ENCODE measurements around the gene FSTL4.

FSTL4 gene

DNA sequence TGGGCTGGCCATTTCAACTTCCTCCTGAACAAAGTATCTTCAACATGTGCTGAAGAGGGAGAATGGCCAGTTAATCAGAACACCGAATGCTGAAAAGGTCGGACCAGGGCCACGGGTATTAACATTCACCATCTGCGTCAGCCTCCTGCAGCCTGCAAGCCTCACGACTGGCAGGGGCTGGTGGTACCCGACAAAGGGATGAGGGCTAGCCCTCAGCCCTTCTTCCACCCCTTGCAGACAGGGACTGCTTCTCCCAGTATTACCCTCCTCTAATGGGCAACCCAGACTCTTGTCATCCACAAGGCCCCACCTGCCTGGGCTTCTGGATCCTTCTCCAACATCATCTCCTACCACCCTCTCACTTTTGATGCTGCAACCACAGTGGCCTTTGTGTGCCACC, 246.6 kb downstream of the FSTL4 start:
- ATAC-seq: no peak
- TF ChIP-seq ESRRG (CRISPR knock-in tag; IDR thresholded peaks at IDR 0.05) (no peak), ISL1 (CRISPR knock-in tag; IDR thresholded peaks at IDR 0.05) (no peak), ZNF565 (CRISPR knock-in tag; conservative IDR thresholded peaks at IDR 0.05; ENCODE audit: low read depth) (no peak), OSR1 (CRISPR knock-in tag; IDR thresholded peaks at IDR 0.05) (no peak), PPARA (CRISPR knock-in tag; IDR thresholded peaks at IDR 0.05; ENCODE audit: borderline replicate concordance) (no peak), ZC3H10 (CRISPR knock-in tag; IDR thresholded peaks at IDR 0.05) (no peak), TCF4 (CRISPR knock-in tag; IDR thresholded peaks at IDR 0.05; ENCODE audit: borderline replicate concordance) (no peak), RARB (CRISPR knock-in tag; IDR thresholded peaks at IDR 0.05) (no peak), BACH2 (CRISPR knock-in tag; IDR thresholded peaks at IDR 0.05; ENCODE audit: borderline replicate concordance) (no peak), SNAI2 (CRISPR knock-in tag; IDR thresholded peaks at IDR 0.05) (no peak), GLIS3 (CRISPR knock-in tag; IDR thresholded peaks at IDR 0.05) (no peak), CSDC2 (CRISPR knock-in tag; IDR thresholded peaks at IDR 0.05) (no peak)
- TF ChIP-seq, protein P1, sequence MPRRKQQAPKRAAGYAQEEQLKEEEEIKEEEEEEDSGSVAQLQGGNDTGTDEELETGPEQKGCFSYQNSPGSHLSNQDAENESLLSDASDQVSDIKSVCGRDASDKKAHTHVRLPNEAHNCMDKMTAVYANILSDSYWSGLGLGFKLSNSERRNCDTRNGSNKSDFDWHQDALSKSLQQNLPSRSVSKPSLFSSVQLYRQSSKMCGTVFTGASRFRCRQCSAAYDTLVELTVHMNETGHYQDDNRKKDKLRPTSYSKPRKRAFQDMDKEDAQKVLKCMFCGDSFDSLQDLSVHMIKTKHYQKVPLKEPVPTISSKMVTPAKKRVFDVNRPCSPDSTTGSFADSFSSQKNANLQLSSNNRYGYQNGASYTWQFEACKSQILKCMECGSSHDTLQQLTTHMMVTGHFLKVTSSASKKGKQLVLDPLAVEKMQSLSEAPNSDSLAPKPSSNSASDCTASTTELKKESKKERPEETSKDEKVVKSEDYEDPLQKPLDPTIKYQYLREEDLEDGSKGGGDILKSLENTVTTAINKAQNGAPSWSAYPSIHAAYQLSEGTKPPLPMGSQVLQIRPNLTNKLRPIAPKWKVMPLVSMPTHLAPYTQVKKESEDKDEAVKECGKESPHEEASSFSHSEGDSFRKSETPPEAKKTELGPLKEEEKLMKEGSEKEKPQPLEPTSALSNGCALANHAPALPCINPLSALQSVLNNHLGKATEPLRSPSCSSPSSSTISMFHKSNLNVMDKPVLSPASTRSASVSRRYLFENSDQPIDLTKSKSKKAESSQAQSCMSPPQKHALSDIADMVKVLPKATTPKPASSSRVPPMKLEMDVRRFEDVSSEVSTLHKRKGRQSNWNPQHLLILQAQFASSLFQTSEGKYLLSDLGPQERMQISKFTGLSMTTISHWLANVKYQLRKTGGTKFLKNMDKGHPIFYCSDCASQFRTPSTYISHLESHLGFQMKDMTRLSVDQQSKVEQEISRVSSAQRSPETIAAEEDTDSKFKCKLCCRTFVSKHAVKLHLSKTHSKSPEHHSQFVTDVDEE (CRISPR knock-in tag; IDR thresholded peaks at IDR 0.05): no peak
- TF ChIP-seq, protein P2, sequence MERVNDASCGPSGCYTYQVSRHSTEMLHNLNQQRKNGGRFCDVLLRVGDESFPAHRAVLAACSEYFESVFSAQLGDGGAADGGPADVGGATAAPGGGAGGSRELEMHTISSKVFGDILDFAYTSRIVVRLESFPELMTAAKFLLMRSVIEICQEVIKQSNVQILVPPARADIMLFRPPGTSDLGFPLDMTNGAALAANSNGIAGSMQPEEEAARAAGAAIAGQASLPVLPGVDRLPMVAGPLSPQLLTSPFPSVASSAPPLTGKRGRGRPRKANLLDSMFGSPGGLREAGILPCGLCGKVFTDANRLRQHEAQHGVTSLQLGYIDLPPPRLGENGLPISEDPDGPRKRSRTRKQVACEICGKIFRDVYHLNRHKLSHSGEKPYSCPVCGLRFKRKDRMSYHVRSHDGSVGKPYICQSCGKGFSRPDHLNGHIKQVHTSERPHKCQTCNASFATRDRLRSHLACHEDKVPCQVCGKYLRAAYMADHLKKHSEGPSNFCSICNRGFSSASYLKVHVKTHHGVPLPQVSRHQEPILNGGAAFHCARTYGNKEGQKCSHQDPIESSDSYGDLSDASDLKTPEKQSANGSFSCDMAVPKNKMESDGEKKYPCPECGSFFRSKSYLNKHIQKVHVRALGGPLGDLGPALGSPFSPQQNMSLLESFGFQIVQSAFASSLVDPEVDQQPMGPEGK (CRISPR knock-in tag; IDR thresholded peaks at IDR 0.05; ENCODE audit: borderline replicate concordance): no peak

DNA sequence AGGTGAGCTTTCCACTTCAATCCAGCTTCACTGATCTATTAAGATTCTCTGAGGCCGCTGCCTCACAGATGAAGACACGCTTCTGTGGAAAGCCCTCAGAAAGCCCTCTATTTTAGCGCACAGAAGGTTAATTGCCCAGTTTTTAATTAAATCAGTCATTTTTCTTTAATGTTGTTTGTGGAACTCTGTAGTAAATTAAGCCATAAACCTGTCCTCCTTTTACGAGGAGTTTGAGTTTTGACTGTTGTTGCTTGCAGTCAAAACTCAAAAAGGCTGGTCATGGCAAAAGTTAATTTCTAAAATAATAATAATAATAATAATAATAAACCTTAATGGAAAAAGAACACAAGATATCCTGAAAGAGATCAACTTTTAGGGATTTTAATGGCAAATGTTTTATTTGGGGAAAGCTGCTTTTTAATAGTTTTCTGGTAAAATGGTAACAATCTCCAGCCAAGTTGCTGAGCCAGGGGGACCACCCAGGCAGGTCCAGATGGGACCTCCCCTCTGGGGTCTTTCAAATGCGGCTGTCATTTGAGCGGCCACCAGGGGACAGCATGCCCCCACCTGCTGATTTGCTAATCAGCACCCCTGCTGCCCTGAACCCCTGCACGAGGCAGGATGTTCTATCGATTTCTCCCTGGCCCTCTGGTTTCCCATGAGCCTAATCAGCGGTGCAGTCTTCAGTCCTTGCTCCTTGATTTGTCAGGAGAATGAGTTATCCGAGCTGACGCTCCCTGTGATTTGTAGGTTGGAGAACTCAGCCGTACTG, 247.2 kb downstream of the FSTL4 start:
- TF ChIP-seq RARB (CRISPR knock-in tag; IDR thresholded peaks at IDR 0.05) (no peak), ZNF8 (CRISPR knock-in tag; IDR thresholded peaks at IDR 0.05) (no peak), ZC3H10 (CRISPR knock-in tag; IDR thresholded peaks at IDR 0.05) (no peak)
- no peak for ATAC-seq

DNA sequence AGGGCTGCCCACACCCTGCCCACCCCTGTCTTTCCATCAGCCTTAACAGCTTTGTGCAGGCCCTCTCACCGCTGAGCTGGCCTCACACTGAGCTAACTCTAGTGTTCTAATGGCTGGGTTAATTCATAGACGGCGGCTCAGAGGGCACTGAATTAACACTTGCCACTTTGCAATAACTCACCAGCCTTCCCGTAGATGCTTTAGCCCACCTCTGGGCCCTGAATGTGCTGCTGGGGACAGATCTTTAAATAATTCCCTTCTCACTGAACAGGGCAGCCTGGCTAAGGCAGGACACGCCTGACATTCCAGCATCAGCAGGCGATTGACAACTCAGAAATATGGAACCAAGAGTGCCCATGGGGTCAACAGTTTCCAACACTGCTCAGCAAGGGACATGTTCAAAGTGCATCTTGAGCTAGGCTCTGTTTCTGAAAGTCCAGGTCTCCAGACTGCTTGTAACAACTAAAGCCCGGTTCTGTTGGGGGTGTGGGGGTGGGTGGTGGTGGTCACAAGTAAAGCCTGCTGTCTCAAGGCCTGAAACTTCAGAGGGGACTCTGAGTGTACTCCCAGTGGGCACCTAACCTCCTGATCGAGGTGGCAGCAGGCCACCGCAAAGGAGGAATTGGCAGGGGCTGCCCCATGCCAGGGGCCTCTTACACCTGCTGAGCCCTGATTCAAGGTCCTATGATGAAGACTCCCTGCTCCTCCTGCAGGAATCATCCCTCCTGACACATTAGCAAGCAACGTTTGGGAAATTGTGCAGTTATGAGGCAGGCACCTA, 248.3 kb downstream of the FSTL4 start:
- TF ChIP-seq ZFP30 (CRISPR knock-in tag; IDR thresholded peaks at IDR 0.05) (no peak), ZNF565 (CRISPR knock-in tag; conservative IDR thresholded peaks at IDR 0.05; ENCODE audit: low read depth) (no peak), BACH2 (CRISPR knock-in tag; IDR thresholded peaks at IDR 0.05; ENCODE audit: borderline replicate concordance) (no peak), ZNF8 (CRISPR knock-in tag; IDR thresholded peaks at IDR 0.05) (no peak), GLIS3 (CRISPR knock-in tag; IDR thresholded peaks at IDR 0.05) (no peak), ZFP3 (CRISPR knock-in tag; IDR thresholded peaks at IDR 0.05) (no peak), ARNTL (CRISPR knock-in tag; IDR thresholded peaks at IDR 0.05; ENCODE audit: borderline replicate concordance, low read depth) (no peak), SNAI2 (CRISPR knock-in tag; IDR thresholded peaks at IDR 0.05) (no peak)
- no peak for ATAC-seq

DNA sequence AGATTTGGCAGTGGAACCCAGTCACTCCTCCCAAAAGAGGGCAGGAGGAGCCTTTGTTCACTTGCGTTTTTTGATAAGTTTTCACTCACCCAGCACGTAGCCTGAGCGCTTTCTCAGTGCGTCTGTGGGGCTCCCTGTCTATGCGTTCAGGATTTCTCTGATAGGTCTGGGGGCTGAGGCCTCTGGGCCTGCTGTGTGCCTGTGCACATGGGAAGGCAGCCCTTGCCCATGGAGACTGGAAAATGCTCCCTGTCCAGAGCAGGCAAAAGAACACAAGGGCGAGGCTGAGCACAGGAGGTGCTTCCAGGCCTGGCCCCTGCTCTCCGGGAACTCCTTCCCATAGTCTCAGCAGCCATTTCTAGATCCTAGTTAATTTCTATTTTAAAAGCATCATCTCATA, 249.9 kb downstream of the FSTL4 start:
- TF ChIP-seq OSR1 (CRISPR knock-in tag; IDR thresholded peaks at IDR 0.05) (no peak), SNAI2 (CRISPR knock-in tag; IDR thresholded peaks at IDR 0.05) (no peak), ZC3H10 (CRISPR knock-in tag; IDR thresholded peaks at IDR 0.05) (no peak)
- no peak for ATAC-seq

DNA sequence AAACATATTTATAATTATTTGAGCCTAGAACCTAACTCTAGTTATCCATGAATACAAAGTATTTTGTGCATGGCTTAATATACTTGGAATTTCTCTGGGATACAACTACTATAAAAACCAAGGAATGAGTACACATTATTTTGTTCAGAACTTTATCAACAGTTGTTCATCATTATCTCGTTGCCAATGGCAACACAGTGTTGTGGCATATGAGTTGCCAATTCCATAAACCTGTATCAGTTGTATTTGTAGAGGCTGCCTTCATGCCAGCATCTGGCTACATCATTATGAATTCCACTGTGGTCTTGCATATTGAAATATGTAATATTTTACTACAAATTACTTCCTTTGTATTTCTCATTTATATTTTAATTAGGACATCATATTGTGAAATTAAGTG, 250.4 kb downstream of the FSTL4 start:
- ATAC-seq: no peak
- TF ChIP-seq TCF4 (CRISPR knock-in tag; IDR thresholded peaks at IDR 0.05; ENCODE audit: borderline replicate concordance): no peak
- no peak for TF ChIP-seq ISL1 (CRISPR knock-in tag; IDR thresholded peaks at IDR 0.05)
- TF ChIP-seq RARB (CRISPR knock-in tag; IDR thresholded peaks at IDR 0.05): no peak
- TF ChIP-seq, protein P3, sequence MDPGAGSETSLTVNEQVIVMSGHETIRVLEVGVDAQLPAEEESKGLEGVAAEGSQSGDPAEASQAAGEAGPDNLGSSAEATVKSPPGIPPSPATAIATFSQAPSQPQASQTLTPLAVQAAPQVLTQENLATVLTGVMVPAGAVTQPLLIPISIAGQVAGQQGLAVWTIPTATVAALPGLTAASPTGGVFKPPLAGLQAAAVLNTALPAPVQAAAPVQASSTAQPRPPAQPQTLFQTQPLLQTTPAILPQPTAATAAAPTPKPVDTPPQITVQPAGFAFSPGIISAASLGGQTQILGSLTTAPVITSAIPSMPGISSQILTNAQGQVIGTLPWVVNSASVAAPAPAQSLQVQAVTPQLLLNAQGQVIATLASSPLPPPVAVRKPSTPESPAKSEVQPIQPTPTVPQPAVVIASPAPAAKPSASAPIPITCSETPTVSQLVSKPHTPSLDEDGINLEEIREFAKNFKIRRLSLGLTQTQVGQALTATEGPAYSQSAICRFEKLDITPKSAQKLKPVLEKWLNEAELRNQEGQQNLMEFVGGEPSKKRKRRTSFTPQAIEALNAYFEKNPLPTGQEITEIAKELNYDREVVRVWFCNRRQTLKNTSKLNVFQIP (CRISPR knock-in tag; IDR thresholded peaks at IDR 0.05; ENCODE audit: borderline replicate concordance, low read depth): no peak
- TF ChIP-seq SNAI2 (CRISPR knock-in tag; IDR thresholded peaks at IDR 0.05): no peak
- no peak for TF ChIP-seq OSR1 (CRISPR knock-in tag; IDR thresholded peaks at IDR 0.05)
- TF ChIP-seq BACH2 (CRISPR knock-in tag; IDR thresholded peaks at IDR 0.05; ENCODE audit: borderline replicate concordance): no peak
- TF ChIP-seq ZFP30 (CRISPR knock-in tag; IDR thresholded peaks at IDR 0.05): no peak
- no peak for TF ChIP-seq ESRRG (CRISPR knock-in tag; IDR thresholded peaks at IDR 0.05)
- TF ChIP-seq ZNF8 (CRISPR knock-in tag; IDR thresholded peaks at IDR 0.05): no peak
